GM21515 (cell line): ENCODE results near the gene KDM8.
"Not testable (repeated sequence)": the region's sequence is repeated elsewhere in the genome, so short reads cannot be mapped to it uniquely, and the experiment has no call there.

Source experiments
- ATAC-seq: cut with Tn5 transposase; IDR thresholded peaks from one replicate; pipeline ENCODE4 v1.9.1; 2021; ENCODE audit not compliant: unreplicated experiment

Gene KDM8

GRCh38 chr16:27240948-27241531 is 37.7 kb downstream of the KDM8 start:
- ATAC-seq: no peak

- no peak for ATAC-seq
Measured at GRCh38 chr16:27241658-27242057, 38.3 kb downstream of the KDM8 start.

GRCh38 chr16:27242398-27242797 is 39.1 kb downstream of the KDM8 start:
- no peak for ATAC-seq

DNA sequence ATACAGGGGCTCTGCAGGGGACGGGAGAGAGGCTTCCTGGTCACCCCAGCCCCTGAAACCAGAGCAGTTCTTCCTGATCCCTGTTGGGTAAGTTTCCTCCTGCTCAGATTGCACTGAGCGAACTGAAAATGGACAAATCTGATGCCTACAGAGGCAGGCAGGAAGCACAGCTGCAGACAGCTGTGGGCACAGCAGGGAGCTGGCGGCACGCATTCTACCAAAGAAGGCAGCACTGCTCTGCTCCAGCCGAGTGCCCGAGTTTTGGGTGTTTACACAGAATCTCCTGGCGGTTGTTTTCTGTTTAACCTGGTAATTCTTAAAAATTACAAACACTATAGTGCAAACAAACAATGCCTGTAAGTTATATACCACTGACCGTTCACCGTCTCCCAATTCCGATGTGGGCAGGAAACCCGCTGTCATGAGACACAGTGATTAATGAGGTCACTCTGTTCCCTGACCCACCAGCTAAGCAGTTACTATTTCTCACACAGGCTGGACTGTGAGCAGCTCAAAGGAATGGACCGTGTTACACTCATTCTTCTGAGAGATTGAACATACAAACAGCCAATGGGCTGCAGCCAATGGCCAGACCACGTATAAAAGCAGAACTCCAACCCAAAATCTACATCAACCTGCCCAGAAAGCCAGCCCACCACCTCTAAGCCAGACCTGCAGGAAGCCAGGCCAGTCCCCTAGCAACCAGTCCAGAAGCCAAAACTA is 39.7 kb downstream of the KDM8 start:
- no peak for ATAC-seq

DNA sequence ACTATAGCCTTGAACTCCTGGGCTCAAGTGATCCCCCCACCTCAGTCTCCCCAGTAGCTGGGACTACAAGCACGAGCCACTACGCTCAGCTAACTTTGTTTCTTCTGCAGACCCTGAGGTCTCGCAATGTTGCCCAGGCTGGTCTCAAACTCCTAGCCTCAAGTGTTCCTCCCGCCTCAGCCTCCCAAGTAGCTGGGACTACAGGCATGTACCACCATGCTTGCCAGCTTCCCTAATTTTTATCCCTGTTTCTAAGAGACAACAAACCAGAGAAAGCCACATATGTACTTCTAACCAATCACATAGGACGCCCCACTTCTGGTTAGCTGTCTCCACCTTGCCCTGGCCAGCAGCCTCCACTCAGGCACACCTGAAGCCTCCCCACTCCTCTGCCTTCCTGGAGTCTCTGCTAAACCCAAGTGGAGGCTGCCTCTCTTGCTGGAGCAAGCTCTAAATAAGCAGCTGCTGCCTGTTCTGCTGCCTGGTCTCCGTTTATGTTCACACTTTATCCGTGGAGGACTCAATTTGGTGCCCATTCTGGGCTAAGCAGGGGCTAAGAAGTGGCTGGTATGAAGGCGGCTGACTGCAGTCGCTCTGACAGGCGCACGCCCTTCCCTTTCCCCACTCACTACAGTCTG is 40.5 kb downstream of the KDM8 start:
- no peak for ATAC-seq

GRCh38 chr16:27244363-27244755 is 41.0 kb downstream of the KDM8 start:
- ATAC-seq: no peak

GRCh38 chr16:27245276-27246172 is 42.2 kb downstream of the KDM8 start:
- no peak for ATAC-seq

- no peak for ATAC-seq
Measured at GRCh38 chr16:27246439-27246838, 43.1 kb downstream of the KDM8 start.

DNA sequence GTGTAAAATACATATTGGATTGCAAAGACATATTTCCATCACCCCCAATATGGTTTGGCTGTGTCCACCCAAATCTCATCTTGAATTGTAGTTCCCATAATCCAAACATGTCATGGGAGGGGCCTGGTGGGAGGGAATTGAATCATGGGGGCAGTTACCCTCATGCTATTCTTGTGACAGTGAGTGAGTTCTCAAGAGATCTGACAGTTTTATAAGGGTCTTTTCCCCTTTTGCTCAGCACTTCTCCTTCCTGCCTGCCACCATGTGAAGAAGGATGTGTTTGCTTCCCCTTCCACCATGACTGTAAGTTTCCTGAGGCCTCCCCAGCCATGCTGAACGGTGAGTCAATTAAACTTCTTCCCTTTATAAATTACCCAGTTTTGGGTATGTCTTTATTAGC is 43.8 kb downstream of the KDM8 start:
- not testable (repeated sequence) for ATAC-seq

DNA sequence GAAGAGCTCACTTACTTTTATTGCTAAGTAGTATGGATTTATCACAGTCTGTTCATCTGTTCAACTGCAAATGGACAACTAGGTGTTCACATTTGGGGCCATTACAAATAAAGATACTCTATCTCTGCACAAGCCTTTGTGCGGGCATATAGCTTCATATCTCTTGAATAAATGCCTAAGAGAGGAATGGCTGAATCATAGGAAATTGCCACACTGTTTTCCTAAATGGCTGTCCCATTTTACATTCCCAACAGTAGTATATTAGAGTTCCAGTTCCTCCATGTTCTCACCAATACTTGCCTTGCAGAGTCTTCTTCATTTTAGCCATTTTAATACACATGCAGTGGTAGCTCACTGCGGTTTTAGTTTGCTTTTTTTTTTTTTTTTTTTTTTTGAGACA is 44.7 kb downstream of the KDM8 start:
- no peak for ATAC-seq

GRCh38 chr16:27248886-27249285 is 45.6 kb downstream of the KDM8 start:
- ATAC-seq: not testable (repeated sequence)

- ATAC-seq: no peak
Measured at GRCh38 chr16:27251541-27252205, 48.3 kb downstream of the KDM8 start.

DNA sequence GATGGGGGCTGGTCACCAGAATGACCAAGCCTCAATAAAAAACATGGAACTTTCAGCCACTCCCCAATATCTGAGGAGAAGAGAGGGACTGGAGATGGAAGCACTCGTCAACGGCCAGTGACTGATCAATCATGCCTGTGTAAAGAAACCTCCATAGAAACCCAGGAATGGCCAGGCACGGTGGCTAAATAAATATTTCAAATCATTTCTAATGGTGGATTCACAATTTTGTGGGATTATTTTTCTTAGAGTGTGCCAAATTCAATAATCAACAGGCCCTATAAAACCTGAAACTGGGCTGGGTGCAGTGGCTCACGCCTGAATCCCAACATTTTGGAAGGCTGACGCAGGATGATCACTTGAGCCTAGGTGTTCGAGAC is 48.9 kb downstream of the KDM8 start:
- ATAC-seq: no peak

DNA sequence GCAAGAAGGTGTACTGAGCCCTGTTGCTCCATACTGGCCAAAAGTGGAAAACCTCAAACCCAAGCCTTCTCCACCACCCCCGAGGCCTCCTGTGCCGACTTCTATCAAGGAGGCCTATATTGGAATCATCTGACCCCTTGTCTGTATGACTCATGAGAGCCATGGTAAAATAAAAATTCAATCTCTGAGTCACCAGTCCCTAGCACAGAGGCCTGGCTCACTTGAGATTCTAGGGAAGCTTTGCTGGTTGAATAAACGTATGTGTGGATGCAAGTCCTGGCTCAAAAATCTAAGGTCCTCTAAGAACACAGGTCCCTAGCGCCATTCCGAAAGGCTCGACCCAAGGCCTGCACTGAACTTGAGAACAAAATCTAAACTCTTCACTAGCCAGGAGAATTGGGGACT is 50.2 kb downstream of the KDM8 start:
- no peak for ATAC-seq

- ATAC-seq: peak; percentile 59
Measured at GRCh38 chr16:27254262-27254811, 51.0 kb downstream of the KDM8 start.

DNA sequence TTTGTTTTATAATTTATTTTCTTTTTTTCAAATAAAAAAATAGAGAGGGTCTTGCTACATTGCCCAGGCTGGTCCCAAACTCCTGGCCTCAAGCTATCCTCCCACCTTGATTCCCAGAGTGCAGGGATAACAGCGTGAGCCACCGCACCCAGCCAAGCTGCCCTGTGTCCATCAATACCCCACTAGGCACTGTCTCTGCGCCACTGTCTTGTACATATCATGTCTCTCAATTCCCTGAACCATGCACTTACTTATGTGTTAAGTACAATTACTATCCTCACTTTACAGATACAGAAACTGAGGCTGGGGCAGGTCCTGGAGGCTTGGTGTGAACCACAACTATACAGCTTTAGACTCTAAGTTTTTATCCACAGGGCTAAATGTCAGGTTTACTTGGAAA is 53.5 kb downstream of the KDM8 start:
- ATAC-seq: no peak

GRCh38 chr16:27257271-27257670 is 53.9 kb downstream of the KDM8 start:
- no peak for ATAC-seq

DNA sequence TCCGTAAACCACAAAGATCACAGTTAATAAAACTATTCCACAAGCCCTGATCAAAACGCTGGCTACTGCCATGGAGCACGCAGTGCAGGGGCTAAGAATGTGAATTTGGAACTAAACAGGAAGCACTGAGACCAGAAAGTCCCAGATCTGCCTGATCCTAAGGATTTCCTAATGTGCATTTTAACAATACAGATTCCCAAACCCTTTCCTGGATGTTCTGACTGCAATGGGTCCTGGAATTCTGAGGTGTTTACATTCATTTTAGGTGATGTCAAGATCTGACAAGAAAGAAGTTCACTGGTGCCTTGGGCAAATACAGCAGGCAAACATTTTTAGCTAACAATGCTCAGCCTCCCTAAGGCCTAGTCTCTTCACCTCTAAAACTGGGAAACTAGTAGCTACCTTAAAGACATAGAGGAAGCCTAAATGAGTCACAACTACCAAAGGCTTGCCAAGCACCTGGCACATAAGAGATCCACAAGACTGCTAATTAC is 55.0 kb downstream of the KDM8 start:
- no peak for ATAC-seq

GRCh38 chr16:27259710-27260109 is 56.4 kb downstream of the KDM8 start:
- ATAC-seq: no peak

DNA sequence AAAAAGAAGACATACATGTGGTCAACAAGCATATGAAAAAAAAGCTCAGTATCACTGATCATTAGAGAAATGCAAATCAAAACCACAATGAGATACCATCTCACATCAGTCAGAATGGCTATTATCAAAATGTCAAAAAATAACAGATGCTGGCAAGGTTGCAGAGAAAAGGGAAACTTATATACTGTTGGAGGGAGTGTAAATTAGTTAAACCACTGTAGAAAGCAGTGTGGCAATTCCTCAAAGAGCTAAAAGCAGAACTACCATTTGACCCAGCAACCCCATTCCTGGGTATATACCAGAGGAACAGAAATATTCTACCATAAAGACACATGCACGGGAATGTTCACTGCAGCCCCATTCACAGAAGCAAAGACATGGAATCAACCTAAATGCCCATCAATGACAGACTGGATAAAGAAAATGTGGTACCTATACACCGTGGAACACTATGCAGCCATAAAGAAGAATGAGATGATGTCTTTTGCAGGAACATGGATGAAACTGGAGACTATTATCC is 59.6 kb downstream of the KDM8 start:
- not testable (repeated sequence) for ATAC-seq
